Measurements from ENCODE around the gene LHPP. TPM values are rescaled to one million over a fixed set of nuclear protein-coding genes. Genes with fewer than 3 reads are reported as not detected.

Gene LHPP
- total RNA-seq, 1 donor from 2014 or later: 7.6 TPM

DNA sequence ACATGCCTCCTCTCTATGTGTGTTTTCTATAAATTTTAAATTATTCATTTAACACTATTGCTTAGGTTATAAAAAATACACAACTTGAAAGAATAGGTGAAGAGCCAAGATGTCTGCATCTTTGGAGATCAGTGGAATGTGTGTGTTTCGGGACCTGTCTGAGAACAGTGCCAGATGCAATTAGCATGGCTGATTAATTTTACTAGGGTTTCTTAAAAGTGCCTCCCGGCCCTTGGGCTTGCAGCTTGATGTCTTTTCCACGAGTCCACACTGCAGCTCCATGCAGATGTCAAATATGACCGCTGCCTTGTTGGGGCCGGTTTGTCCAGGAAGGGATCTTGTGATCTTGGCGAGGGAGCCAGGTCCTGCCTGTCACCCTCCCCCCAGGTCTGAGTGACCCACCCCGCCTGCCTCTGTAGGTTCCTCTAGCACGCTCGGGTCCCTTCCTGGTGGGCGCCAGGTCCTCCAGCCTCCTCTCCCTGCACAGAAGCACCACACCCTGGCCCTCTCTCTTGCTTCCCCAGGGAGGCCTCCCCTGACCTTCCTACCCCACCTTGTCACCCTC lies 20.7 kb downstream of the LHPP start:
- no peak overlapping the region for H3K4me3 ChIP-seq
- H3K27ac ChIP-seq (replicated peaks): no peak overlapping the region
- TF ChIP-seq, protein P1, sequence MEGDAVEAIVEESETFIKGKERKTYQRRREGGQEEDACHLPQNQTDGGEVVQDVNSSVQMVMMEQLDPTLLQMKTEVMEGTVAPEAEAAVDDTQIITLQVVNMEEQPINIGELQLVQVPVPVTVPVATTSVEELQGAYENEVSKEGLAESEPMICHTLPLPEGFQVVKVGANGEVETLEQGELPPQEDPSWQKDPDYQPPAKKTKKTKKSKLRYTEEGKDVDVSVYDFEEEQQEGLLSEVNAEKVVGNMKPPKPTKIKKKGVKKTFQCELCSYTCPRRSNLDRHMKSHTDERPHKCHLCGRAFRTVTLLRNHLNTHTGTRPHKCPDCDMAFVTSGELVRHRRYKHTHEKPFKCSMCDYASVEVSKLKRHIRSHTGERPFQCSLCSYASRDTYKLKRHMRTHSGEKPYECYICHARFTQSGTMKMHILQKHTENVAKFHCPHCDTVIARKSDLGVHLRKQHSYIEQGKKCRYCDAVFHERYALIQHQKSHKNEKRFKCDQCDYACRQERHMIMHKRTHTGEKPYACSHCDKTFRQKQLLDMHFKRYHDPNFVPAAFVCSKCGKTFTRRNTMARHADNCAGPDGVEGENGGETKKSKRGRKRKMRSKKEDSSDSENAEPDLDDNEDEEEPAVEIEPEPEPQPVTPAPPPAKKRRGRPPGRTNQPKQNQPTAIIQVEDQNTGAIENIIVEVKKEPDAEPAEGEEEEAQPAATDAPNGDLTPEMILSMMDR (IDR thresholded peaks at IDR 0.05; ENCODE audit: borderline replicate concordance): no peak
- H3K36me3 ChIP-seq: no peaks in the 10 kb centered on the region
- H3K4me1 ChIP-seq: peaks cover 9% of the 10 kb centered on the region
- no peaks in the 10 kb centered on the region for H3K27me3 ChIP-seq (ENCODE audit: low read depth)
- intact Hi-C loops (cut with micrococcal nuclease): no loop called here
- peaks cover 9% of the 10 kb centered on the region for H3K9me3 ChIP-seq (replicated peaks)
- DNase-seq: no peak

DNA sequence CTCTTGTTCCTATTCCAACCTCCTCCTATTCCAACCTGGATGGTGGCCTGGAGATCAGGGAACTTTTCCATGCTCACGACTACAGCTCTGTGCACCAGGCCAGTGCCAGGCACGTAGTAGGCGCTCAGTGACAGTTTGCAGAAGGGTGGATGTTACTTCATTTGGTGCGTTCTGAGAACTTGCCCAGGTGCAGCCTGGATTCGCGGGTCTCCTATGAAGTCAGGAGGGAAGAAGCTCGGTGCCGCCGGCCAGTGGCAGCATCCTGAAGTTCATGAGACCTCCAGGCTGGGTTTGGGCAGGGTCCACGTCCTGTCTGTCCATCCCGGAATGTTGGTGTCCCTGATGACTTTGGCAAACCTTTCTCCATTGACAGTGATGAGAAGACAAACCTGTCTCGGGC lies 21.3 kb downstream of the LHPP start:
- H3K36me3 ChIP-seq: no peaks in the 10 kb centered on the region
- H3K4me1 ChIP-seq: peaks cover 3% of the 10 kb centered on the region
- no peak for DNase-seq
- peaks cover 11% of the 10 kb centered on the region for H3K9me3 ChIP-seq (replicated peaks)
- no peaks in the 10 kb centered on the region for H3K27me3 ChIP-seq (ENCODE audit: low read depth)
- intact Hi-C loops (cut with micrococcal nuclease): no loop called here
- no peak overlapping the region for H3K4me3 ChIP-seq
- TF ChIP-seq, protein P1 (IDR thresholded peaks at IDR 0.05; ENCODE audit: borderline replicate concordance): no peak
- H3K27ac ChIP-seq (replicated peaks): no peak overlapping the region

DNA sequence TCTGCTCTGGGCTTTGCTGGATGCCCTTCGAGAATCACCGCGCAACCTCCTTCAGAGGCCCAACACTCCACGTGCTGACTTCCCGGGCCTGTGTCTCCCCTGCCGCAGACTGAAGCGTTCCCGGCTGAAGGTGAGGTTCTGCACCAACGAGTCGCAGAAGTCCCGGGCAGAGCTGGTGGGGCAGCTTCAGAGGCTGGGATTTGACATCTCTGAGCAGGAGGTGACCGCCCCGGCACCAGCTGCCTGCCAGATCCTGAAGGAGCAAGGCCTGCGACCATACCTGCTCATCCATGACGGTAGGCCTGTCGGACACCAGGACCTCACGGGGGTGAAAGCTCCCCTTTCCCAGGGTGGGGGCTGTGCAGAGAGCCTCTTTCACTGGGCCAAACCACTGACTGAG lies 22.4 kb downstream of the LHPP start:
- Histone ChIP-seq H3K9me3 (replicated peaks) (peaks cover 11% of the 10 kb centered on the region), H3K27ac (replicated peaks) (no peak overlapping the region), H3K4me1 (no peaks in the 10 kb centered on the region), H3K4me3 (no peak overlapping the region), H3K36me3 (no peaks in the 10 kb centered on the region), H3K27me3 (ENCODE audit: low read depth) (no peaks in the 10 kb centered on the region)
- TF ChIP-seq, protein P1 (IDR thresholded peaks at IDR 0.05; ENCODE audit: borderline replicate concordance): no peak
- DNase-seq: no peak
- intact Hi-C loops (cut with micrococcal nuclease): no loop called here

DNA sequence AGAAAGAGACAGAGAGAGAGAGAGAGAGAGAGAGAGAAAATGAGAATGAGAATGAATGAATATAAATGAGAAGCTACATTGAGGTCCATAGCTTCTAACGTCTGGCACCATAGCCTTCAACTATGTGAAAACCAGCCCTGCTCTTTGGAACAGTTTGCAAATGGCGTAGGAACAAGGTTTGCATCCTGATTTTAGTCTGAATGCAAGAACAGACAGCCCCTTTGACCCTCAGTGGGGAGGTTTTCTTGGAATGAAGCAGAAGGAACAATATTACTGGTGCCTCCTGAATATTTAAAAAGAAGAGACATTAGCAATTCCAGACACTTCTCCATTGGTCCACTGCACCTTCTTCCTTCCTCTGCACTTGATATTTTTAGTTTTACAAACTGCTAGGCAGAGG lies 23.0 kb downstream of the LHPP start:
- intact Hi-C loops (cut with micrococcal nuclease): no loop called here
- DNase-seq: no peak
- H3K9me3 ChIP-seq (replicated peaks): peaks cover 11% of the 10 kb centered on the region

DNA sequence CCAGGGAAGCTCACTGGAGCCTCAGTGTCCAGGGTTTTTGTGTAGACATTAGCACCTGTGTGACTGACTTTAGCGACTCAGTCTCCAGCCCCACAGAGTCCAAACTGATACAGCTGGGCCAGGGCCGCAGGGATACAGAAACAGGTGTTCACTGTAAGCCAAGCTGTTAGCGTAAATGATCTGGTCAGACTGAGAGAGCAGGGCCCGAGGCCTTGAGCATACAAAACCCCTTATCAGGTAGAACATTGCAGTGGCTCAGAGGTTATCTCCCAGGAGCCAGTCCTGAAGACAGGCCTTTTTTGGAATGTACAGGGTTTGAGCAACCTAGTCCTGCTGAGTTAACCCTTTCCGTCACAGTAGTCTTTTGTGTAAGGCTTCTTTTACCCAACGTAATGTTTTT lies 25.0 kb downstream of the LHPP start:
- Histone ChIP-seq H3K36me3 (no peaks in the 10 kb centered on the region), H3K9me3 (replicated peaks) (peaks cover 11% of the 10 kb centered on the region), H3K4me1 (no peaks in the 10 kb centered on the region), H3K27ac (replicated peaks) (no peak overlapping the region), H3K4me3 (no peak overlapping the region), H3K27me3 (ENCODE audit: low read depth) (no peaks in the 10 kb centered on the region)
- TF ChIP-seq, protein P1 (IDR thresholded peaks at IDR 0.05; ENCODE audit: borderline replicate concordance): no peak
- DNase-seq: no peak
- intact Hi-C loops (cut with micrococcal nuclease): no loop called here

More for the DNA sequence above, 23.0 kb downstream of the LHPP start:
- no peak overlapping the region for H3K4me3 ChIP-seq
- no peaks in the 10 kb centered on the region for H3K27me3 ChIP-seq (ENCODE audit: low read depth)
- no peak overlapping the region for H3K27ac ChIP-seq (replicated peaks)
- H3K4me1 ChIP-seq: no peaks in the 10 kb centered on the region
- no peaks in the 10 kb centered on the region for H3K36me3 ChIP-seq
- TF ChIP-seq, protein P1 (IDR thresholded peaks at IDR 0.05; ENCODE audit: borderline replicate concordance): no peak
